ENCODE data around the gene MAD2L1BP. TPM values are rescaled to one million over a fixed set of nuclear protein-coding genes. Genes with fewer than 3 reads are reported as not detected.

The MAD2L1BP gene
- total and polyA plus RNA-seq, 8 donors = 6.5 to 18.6 (median 10.1) TPM

DNA sequence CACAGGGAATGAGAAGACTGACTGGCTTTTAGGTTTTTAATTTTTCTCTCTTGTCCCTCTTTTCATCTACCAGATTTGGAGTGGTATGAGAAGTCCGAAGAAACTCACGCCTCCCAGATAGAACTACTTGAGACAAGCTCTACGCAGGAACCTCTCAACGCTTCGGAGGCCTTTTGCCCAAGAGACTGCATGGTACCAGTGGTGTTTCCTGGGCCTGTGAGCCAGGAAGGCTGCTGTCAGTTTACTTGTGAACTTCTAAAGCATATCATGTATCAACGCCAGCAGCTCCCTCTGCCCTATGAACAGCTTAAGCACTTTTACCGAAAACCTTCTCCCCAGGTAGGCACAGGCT lies 644 bp downstream of the MAD2L1BP start:
- WGBS, 2 donors = 12 to 14% methylated on average over 7 of the region's 7 CpGs
- TF ChIP-seq, protein P1, sequence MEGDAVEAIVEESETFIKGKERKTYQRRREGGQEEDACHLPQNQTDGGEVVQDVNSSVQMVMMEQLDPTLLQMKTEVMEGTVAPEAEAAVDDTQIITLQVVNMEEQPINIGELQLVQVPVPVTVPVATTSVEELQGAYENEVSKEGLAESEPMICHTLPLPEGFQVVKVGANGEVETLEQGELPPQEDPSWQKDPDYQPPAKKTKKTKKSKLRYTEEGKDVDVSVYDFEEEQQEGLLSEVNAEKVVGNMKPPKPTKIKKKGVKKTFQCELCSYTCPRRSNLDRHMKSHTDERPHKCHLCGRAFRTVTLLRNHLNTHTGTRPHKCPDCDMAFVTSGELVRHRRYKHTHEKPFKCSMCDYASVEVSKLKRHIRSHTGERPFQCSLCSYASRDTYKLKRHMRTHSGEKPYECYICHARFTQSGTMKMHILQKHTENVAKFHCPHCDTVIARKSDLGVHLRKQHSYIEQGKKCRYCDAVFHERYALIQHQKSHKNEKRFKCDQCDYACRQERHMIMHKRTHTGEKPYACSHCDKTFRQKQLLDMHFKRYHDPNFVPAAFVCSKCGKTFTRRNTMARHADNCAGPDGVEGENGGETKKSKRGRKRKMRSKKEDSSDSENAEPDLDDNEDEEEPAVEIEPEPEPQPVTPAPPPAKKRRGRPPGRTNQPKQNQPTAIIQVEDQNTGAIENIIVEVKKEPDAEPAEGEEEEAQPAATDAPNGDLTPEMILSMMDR (IDR thresholded peaks at IDR 0.05) = no peak
- FAIRE-seq = no peak
- peak; percentile 5 to 29 (median 16) for ATAC-seq
- Histone ChIP-seq H3K9me3 (no peaks in the 10 kb centered on the region), H3K27ac (peak overlapping the region in 3 of 4 donors; percentile 20 to 67 (median 66)), H3K4me3 (peak overlapping the region; percentile 60 to 84 (median 75)), H3K4me1 (peaks cover 0 to 23% (median 15%) of the 10 kb centered on the region in 3 donors), H3K36me3 (peaks cover 0 to 17% (median 16%) of the 10 kb centered on the region in 3 donors), H3K27me3 (no peaks in the 10 kb centered on the region)
- intact Hi-C loops (cut with DNase I) = no loop called here
- no peak for DNase-seq

- DNase-seq (no peak), ATAC-seq (no peak), FAIRE-seq (no peak)
- Histone ChIP-seq H3K9me3 (no peaks in the 10 kb centered on the region), H3K4me3 (no peak overlapping the region), H3K27me3 (no peaks in the 10 kb centered on the region), H3K4me1 (peaks cover 0 to 22% (median 13%) of the 10 kb centered on the region in 3 donors), H3K36me3 (peaks cover 0 to 22% (median 20%) of the 10 kb centered on the region in 3 donors), H3K27ac (no peak overlapping the region)
- 90 to 93% methylated on average over 21 of the region's 21 CpGs for WGBS, 2 donors
- TF ChIP-seq, protein P1 (IDR thresholded peaks at IDR 0.05) = no peak
- intact Hi-C loops (cut with DNase I) = no loop called here
Observed at GRCh38 chr6:43639984-43640800, 4.6 kb downstream of the MAD2L1BP start.

- no peaks in the 10 kb centered on the region for H3K27me3 ChIP-seq
- peaks cover 0 to 4% (median 0%) of the 10 kb centered on the region in 3 donors for H3K4me1 ChIP-seq
- intact Hi-C loops (cut with DNase I) = no loop called here
- ATAC-seq (peak; percentile 74 to 88 (median 86)), FAIRE-seq (no peak), DNase-seq (peak in 5 of 6 donors; percentile 48 to 75 (median 63))
- H3K9me3 ChIP-seq = no peaks in the 10 kb centered on the region
- peaks cover 0 to 17% (median 16%) of the 10 kb centered on the region in 3 donors for H3K36me3 ChIP-seq
- H3K4me3 ChIP-seq = peak within 1 kb of the TSS in 3 of 4 donors; percentile 22 to 41 (median 26)
- no peak within 1 kb of the TSS for H3K27ac ChIP-seq
- 12% methylated on average over 52 of the region's 52 CpGs for WGBS, 2 donors
- TF ChIP-seq, protein P1 (IDR thresholded peaks at IDR 0.05) = no peak
Observed at GRCh38 chr6:43644940-43645612, 9.4 kb downstream of the MAD2L1BP start, which contains the start of gene RSPH9. TSS of gene RSPH9 (plus strand) at chr6:43645036. CDS start at chr6:43645099, 63 bp downstream.

- H3K4me3 ChIP-seq = peak overlapping the region in 3 of 4 donors; percentile 22 to 41 (median 26)
- ATAC-seq = no peak
- no peak for FAIRE-seq
Observed at GRCh38 chr6:43645613-43645964, 9.9 kb downstream of the MAD2L1BP start.

More at GRCh38 chr6:43645613-43645964, 9.9 kb downstream of the MAD2L1BP start:
- no peak overlapping the region for H3K27ac ChIP-seq
- TF ChIP-seq, protein P1 (IDR thresholded peaks at IDR 0.05) = no peak
- WGBS, 2 donors = 20 to 26% methylated on average over 9 of the region's 9 CpGs
- intact Hi-C loops (cut with DNase I) = no loop called here
- no peaks in the 10 kb centered on the region for H3K9me3 ChIP-seq
- no peaks in the 10 kb centered on the region for H3K27me3 ChIP-seq
- peaks cover 0 to 4% (median 0%) of the 10 kb centered on the region in 3 donors for H3K4me1 ChIP-seq
- H3K36me3 ChIP-seq = peaks cover 0 to 12% (median 11%) of the 10 kb centered on the region in 3 donors
- no peak for DNase-seq
